Measurements from ENCODE around the gene MT1M.

Gene MT1M

DNA sequence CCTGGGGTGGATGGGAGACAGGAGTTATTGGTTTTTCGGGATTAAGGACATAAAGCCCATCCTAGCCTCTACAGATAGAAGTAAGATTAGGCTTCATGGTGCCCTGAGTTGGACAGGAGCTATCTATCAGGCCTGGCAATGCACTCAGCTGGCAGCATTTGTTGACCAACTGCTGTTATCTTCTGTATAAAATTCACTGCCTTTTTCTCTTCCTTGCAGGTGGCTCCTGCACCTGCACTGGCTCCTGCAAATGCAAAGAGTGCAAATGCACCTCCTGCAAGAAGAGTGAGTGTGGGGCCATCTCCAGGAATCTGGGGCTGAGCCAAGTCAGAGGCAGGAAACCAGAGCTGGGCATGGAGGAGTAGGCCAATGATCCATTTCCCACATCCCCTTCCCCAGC is 6.6 kb downstream of the MT1M start:
- no peak overlapping the region for H3K4me3 ChIP-seq
- no peak overlapping the region for H3K9ac ChIP-seq (ENCODE audit: insufficient read length)
- no peak overlapping the region for H3K27ac ChIP-seq
- no peaks in the 10 kb centered on the region for H3K36me3 ChIP-seq (ENCODE audit: insufficient read depth, low read length)
- DNase-seq (ENCODE audit: low read depth, low spot score), result no peak
- H3K9me3 ChIP-seq (ENCODE audit: low read depth, low read length), result no peaks in the 10 kb centered on the region
- TF ChIP-seq POLR2AphosphoS5 (IDR thresholded peaks at IDR 0.05; ENCODE audit: borderline replicate concordance, low read depth, low read length) (no peak), EZH2 (IDR thresholded peaks at IDR 0.05) (no peak), FOXP2 (optimal IDR thresholded peaks at IDR 0.05; ENCODE audit: control extremely low read depth, extremely low read length, insufficient read depth) (no peak)

DNA sequence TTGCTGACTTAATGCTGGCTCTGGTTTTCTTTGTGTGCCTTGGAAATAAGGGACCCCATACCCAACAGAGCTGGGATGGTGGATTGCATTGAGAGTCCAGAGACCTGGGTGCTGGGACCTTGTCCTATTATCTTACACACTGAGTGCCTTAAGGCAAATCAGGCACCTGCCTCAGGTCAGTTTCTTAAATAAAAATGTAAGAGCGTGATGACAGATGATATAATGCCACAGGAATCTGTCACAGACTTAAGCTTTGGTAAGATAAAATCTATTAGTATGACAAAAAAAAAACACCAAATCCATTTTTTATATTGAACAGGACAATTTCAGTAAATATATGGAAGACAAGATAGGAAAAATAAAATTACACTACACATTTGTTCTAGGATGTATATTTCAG is 7.6 kb downstream of the MT1M start:
- DNase-seq (ENCODE audit: low read depth, low spot score), result no peak
- TF ChIP-seq FOXP2 (optimal IDR thresholded peaks at IDR 0.05; ENCODE audit: control extremely low read depth, extremely low read length, insufficient read depth) (no peak), EZH2 (IDR thresholded peaks at IDR 0.05) (no peak), POLR2AphosphoS5 (IDR thresholded peaks at IDR 0.05; ENCODE audit: borderline replicate concordance, low read depth, low read length) (no peak)
- Histone ChIP-seq H3K27ac (no peak overlapping the region), H3K9ac (ENCODE audit: insufficient read length) (no peak overlapping the region), H3K4me3 (no peak overlapping the region), H3K36me3 (ENCODE audit: insufficient read depth, low read length) (no peaks in the 10 kb centered on the region), H3K9me3 (ENCODE audit: low read depth, low read length) (no peaks in the 10 kb centered on the region)

DNA sequence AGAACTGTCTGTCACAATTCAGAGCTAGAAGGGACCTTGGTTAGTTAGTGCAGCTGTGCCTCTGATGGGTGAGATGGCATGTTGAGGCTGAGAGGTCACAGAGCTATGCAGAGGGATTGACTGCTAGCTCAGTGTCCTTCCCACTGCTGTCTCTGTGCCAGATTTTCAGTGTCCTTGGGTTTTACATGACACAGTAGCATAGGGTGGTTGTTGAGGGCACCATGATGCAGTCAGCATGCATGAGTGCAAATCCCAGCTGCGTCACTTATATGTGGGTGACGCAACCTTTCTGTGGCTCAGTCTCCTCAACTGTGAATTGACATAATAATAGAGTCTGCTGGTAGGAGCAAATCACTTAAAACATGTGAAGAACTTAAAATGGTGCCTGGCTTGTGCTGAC is 8.7 kb downstream of the MT1M start:
- H3K9ac ChIP-seq (ENCODE audit: insufficient read length), result no peak overlapping the region
- TF ChIP-seq EZH2 (IDR thresholded peaks at IDR 0.05) (no peak), FOXP2 (optimal IDR thresholded peaks at IDR 0.05; ENCODE audit: control extremely low read depth, extremely low read length, insufficient read depth) (no peak), POLR2AphosphoS5 (IDR thresholded peaks at IDR 0.05; ENCODE audit: borderline replicate concordance, low read depth, low read length) (no peak)
- no peak overlapping the region for H3K27ac ChIP-seq
- no peak overlapping the region for H3K4me3 ChIP-seq
- DNase-seq (ENCODE audit: low read depth, low spot score), result no peak
- no peaks in the 10 kb centered on the region for H3K36me3 ChIP-seq (ENCODE audit: insufficient read depth, low read length)
- H3K9me3 ChIP-seq (ENCODE audit: low read depth, low read length), result no peaks in the 10 kb centered on the region

DNA sequence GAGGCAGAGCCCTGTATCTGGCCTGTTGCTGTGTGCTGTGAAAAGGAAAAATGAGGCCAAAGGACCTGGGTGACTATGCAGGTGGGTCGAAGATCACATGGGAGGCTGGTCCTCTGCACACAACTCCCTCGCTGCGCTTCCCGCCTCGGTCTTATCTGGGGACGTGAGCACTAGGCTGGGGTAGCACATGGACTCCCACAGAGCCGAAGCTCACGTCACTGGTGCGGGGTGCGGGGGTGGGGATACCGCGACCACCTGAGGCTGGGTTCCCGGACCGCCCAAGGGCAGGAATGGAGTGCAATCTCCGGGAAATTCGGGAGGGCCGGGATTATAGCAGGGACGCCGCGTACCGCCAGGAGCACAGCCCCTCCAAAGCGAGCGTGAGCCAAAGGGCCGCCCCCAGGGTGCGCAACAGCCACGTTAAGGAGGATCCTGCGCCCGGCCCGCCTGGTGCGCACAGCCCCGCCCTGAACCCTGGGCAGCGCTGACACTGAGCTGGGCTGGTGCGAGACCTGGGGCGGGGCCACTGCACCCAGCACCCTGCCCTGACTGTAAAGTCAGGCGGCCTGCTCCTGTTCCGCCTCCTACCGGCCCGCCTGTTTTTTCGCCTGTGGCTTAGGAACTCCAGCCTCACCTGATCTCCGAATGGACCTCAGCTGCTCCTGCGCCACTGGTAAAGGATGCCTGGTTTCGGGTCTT is 10.8 kb downstream of the MT1M start:
- H3K4me3 ChIP-seq, result no peak overlapping the region
- DNase-seq (ENCODE audit: low read depth, low spot score), result no peak
- H3K36me3 ChIP-seq (ENCODE audit: insufficient read depth, low read length), result no peaks in the 10 kb centered on the region
- H3K27ac ChIP-seq, result no peak overlapping the region
- no peak for TF ChIP-seq EZH2 (IDR thresholded peaks at IDR 0.05)
- TF ChIP-seq POLR2AphosphoS5 (IDR thresholded peaks at IDR 0.05; ENCODE audit: borderline replicate concordance, low read depth, low read length), result no peak
- no peak for TF ChIP-seq FOXP2 (optimal IDR thresholded peaks at IDR 0.05; ENCODE audit: control extremely low read depth, extremely low read length, insufficient read depth)
- H3K9ac ChIP-seq (ENCODE audit: insufficient read length), result no peak overlapping the region
- H3K9me3 ChIP-seq (ENCODE audit: low read depth, low read length), result no peaks in the 10 kb centered on the region

DNA sequence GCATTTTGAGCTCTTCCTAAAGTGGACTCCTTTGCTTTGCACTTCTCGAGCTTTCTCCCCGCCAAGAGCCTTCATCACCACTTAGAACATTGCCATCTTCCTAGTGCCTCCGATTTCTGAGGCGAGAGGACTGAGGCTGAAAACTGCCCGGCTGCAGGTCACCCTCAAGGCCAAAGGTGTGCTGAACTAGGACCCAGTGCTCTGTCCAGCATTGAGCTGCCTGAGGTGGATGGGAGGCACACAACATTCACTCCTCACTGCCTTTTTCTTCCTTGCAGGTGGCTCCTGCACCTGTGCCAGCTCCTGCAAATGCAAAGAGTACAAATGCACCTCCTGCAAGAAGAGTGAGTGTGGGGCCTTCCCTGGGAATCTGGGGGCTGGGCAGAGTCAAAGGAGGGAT is 11.4 kb downstream of the MT1M start:
- TF ChIP-seq POLR2AphosphoS5 (IDR thresholded peaks at IDR 0.05; ENCODE audit: borderline replicate concordance, low read depth, low read length) (no peak), FOXP2 (optimal IDR thresholded peaks at IDR 0.05; ENCODE audit: control extremely low read depth, extremely low read length, insufficient read depth) (no peak), EZH2 (IDR thresholded peaks at IDR 0.05) (no peak)
- Histone ChIP-seq H3K27ac (no peak overlapping the region), H3K9ac (ENCODE audit: insufficient read length) (no peak overlapping the region), H3K4me3 (no peak overlapping the region), H3K9me3 (ENCODE audit: low read depth, low read length) (no peaks in the 10 kb centered on the region), H3K36me3 (ENCODE audit: insufficient read depth, low read length) (no peaks in the 10 kb centered on the region)
- DNase-seq (ENCODE audit: low read depth, low spot score), result no peak

DNA sequence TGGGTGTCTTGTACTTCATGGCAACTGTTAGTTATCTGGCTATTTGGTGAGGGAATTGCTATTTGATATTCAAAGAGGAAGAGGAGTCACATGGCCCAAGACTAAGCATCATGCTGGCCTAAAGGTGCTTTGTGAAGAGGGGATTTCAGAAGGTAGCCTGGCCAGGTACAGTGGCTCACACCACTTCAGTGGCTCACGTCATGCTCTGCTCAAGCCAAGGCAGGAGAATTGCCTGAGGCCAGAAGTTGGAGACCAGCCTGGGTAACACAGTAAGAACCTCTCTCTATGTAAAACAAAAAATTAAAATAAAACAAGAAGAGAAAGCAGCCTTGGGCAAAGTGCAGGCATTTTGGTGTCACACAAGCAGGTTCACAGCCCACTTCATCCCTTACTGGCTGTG is 12.9 kb downstream of the MT1M start:
- Histone ChIP-seq H3K36me3 (ENCODE audit: insufficient read depth, low read length) (no peaks in the 10 kb centered on the region), H3K4me3 (no peak overlapping the region), H3K27ac (no peak overlapping the region), H3K9me3 (ENCODE audit: low read depth, low read length) (no peaks in the 10 kb centered on the region), H3K9ac (ENCODE audit: insufficient read length) (no peak overlapping the region)
- DNase-seq (ENCODE audit: low read depth, low spot score), result no peak
- TF ChIP-seq FOXP2 (optimal IDR thresholded peaks at IDR 0.05; ENCODE audit: control extremely low read depth, extremely low read length, insufficient read depth) (no peak), POLR2AphosphoS5 (IDR thresholded peaks at IDR 0.05; ENCODE audit: borderline replicate concordance, low read depth, low read length) (no peak), EZH2 (IDR thresholded peaks at IDR 0.05) (no peak)

DNA sequence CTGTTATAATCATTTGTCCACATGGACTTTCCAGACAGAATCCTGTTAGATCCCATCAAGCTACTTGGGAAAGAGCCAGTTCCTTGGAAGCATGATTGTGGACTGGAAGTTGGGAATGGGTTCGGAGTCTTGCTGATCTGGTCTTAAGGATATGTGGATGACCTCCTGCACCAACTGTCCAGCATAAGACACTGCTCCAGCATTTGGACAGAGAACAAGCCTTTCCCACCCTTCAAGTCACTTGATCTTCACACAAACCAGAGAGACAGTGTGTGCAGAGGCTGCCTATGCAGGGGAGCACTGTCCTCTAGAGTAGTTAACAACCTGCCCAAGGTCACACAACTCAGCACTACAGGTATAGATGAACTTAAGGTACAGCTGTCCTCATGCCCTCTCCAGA is 13.4 kb downstream of the MT1M start:
- DNase-seq (ENCODE audit: low read depth, low spot score), result no peak
- TF ChIP-seq EZH2 (IDR thresholded peaks at IDR 0.05), result no peak
- TF ChIP-seq FOXP2 (optimal IDR thresholded peaks at IDR 0.05; ENCODE audit: control extremely low read depth, extremely low read length, insufficient read depth), result no peak
- TF ChIP-seq POLR2AphosphoS5 (IDR thresholded peaks at IDR 0.05; ENCODE audit: borderline replicate concordance, low read depth, low read length), result no peak

DNA sequence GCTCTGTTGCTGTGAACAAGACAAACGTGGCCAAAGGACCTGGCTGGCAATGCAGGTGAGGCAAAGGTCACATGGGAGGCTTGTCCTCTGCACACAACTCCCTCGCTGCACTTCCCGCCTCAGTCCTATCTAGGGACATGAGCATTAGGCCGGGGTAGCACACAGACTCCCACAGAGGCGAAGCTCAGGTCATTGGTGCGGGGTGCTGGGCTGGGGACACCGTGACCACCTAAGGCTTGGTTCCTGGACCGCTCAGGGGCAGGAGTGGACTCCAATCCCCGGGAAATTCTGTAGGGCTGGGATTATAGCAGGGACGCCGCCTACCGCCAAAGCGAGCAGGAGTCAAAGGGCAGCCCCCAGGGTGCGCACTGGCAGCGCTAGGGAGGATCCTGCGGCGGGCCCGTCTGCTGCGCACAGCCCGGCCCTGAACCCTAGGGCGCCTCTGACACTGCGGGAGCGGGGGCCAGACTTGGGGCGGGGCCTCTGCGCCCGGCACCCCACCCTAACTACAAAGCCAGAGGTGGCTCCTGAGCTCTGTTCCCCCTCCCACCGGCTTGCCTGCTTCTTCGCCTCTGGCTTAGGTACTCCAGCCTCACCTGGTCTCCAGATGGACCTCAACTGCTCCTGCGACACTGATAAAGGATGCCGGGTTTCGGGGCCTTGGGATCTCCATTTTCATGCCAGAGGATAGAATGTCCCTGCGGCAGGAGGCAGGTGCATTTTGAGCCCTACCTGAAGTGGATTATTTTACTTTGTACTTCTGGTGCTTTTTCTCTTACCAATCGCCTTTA is 15.4 kb downstream of the MT1M start:
- no peak overlapping the region for H3K4me3 ChIP-seq
- no peak overlapping the region for H3K9ac ChIP-seq (ENCODE audit: insufficient read length)
- H3K9me3 ChIP-seq (ENCODE audit: low read depth, low read length), result no peaks in the 10 kb centered on the region
- TF ChIP-seq POLR2AphosphoS5 (IDR thresholded peaks at IDR 0.05; ENCODE audit: borderline replicate concordance, low read depth, low read length), result no peak
- no peak for TF ChIP-seq FOXP2 (optimal IDR thresholded peaks at IDR 0.05; ENCODE audit: control extremely low read depth, extremely low read length, insufficient read depth)
- TF ChIP-seq EZH2 (IDR thresholded peaks at IDR 0.05), result no peak
- H3K36me3 ChIP-seq (ENCODE audit: insufficient read depth, low read length), result no peaks in the 10 kb centered on the region
- no peak for DNase-seq (ENCODE audit: low read depth, low spot score)
- no peak overlapping the region for H3K27ac ChIP-seq

More for the DNA sequence above, 13.4 kb downstream of the MT1M start:
- Histone ChIP-seq H3K36me3 (ENCODE audit: insufficient read depth, low read length) (no peaks in the 10 kb centered on the region), H3K27ac (no peak overlapping the region), H3K4me3 (no peak overlapping the region), H3K9ac (ENCODE audit: insufficient read length) (no peak overlapping the region), H3K9me3 (ENCODE audit: low read depth, low read length) (no peaks in the 10 kb centered on the region)
